Neural cell (in vitro differentiated cells): Measurements from ENCODE around the gene CDT1. TPM values are rescaled to one million over a fixed set of nuclear protein-coding genes. Genes with fewer than 3 reads are reported as not detected.

ENCODE experiments used
- H2AFZ ChIP-seq: fragments of 200-600, 300-800 bp; sonication (generic), shearing (Covaris generic); 2 replicates; pipeline ENCODE4 v1.6.0; 2014; ENCODE audit warnings: low read depth, mild to moderate bottlenecking, antibody characterized with exemption, low read length, moderate library complexity
- H3F3A ChIP-seq: fragments of 200-600 bp; shearing (Covaris generic); 2 replicates; pipeline ENCODE4 v1.6.1; 2016; ENCODE audit warnings: mild to moderate bottlenecking, moderate library complexity, mixed read lengths, antibody characterized with exemption, low read length; ENCODE audit not compliant: insufficient read depth, poor library complexity, severe bottlenecking
- H3K27ac ChIP-seq: fragments of 200-600, 300-800 bp; sonication (generic), shearing (Covaris generic); 2 replicates; pipeline ENCODE4 v1.5.1; 2014; ENCODE audit warnings: mild to moderate bottlenecking, low read length, moderate library complexity
- H3K27me3 ChIP-seq: fragments of 300-800, 200-600 bp; sonication (generic), shearing (Covaris generic); 2 replicates; pipeline ENCODE4 v1.6.0; 2014; ENCODE audit warnings: mild to moderate bottlenecking, low read depth, low read length, moderate library complexity; ENCODE audit not compliant: insufficient read depth
- H3K36me3 ChIP-seq: fragments of 300-800, 200-600 bp; sonication (generic), shearing (Covaris generic); 2 replicates; pipeline ENCODE4 v1.5.1; 2014; ENCODE audit warnings: mild to moderate bottlenecking, antibody characterized with exemption, low read length, moderate library complexity; ENCODE audit not compliant: insufficient read depth
- H3K4me2 ChIP-seq: fragments of 300-800, 200-600 bp; sonication (generic), shearing (Covaris generic); 2 replicates; pipeline ENCODE4 v1.6.0; 2014; ENCODE audit warnings: mild to moderate bottlenecking, low read length
- H3K4me3 ChIP-seq: fragments of 300-800, 200-600 bp; sonication (generic), shearing (Covaris generic); 2 replicates; pipeline ENCODE4 v1.5.1; 2014; ENCODE audit warnings: mild to moderate bottlenecking, low read length, moderate library complexity
- H3K79me2 ChIP-seq: fragments of 200-600 bp; shearing (Covaris generic); replicated peaks from 2 replicates; pipeline ENCODE4 v1.6.0; 2014; ENCODE audit warnings: mild to moderate bottlenecking, low read length, moderate library complexity; ENCODE audit not compliant: insufficient read depth
- H3K9ac ChIP-seq: fragments of 300-800, 200-600 bp; sonication (generic), shearing (Covaris generic); 2 replicates; pipeline ENCODE4 v1.6.1; 2016; ENCODE audit warnings: mild to moderate bottlenecking, low read length, mixed read lengths
- H3K9me2 ChIP-seq: fragments of 200-600 bp; shearing (Covaris generic); 2 replicates; pipeline ENCODE4 v1.6.1; 2016; ENCODE audit warnings: mild to moderate bottlenecking, low read length, mixed read lengths; ENCODE audit not compliant: insufficient read depth
- H3K9me3 ChIP-seq: fragments of 200-600, 300-800 bp; sonication (generic), shearing (Covaris generic); 2 replicates; pipeline ENCODE4 v1.6.1; 2016; ENCODE audit warnings: mild to moderate bottlenecking, mixed run types, low read length, moderate library complexity, mixed read lengths
- H4K20me1 ChIP-seq: fragments of 200-600 bp; shearing (Covaris generic); 2 replicates; pipeline ENCODE4 v1.6.1; 2016; ENCODE audit warnings: mild to moderate bottlenecking, mixed run types; ENCODE audit not compliant: insufficient read depth
- EP300 ChIP-seq: fragments of 450-650 bp; conservative IDR thresholded peaks from 2 replicates; pipeline ENCODE4 v1.6.1; 2014; ENCODE audit warnings: antibody characterized with exemption, mild to moderate bottlenecking, moderate library complexity; ENCODE audit not compliant: poor library complexity, severe bottlenecking
- EZH2 ChIP-seq: fragments of 200-600, 300-800 bp; shearing (Covaris generic), sonication (generic); IDR thresholded peaks from 2 replicates; pipeline ENCODE4 v1.6.1; 2014; ENCODE audit warnings: antibody characterized with exemption, low read length, borderline replicate concordance, mild to moderate bottlenecking; ENCODE audit not compliant: insufficient read depth, poor library complexity, severe bottlenecking
- MXI1 ChIP-seq: fragments of 450-650 bp; conservative IDR thresholded peaks from 2 replicates; pipeline ENCODE4 v1.6.1; 2014; ENCODE audit warnings: antibody characterized with exemption, mild to moderate bottlenecking; ENCODE audit not compliant: poor library complexity, severe bottlenecking
- POLR2AphosphoS5 ChIP-seq: IDR thresholded peaks from 2 replicates; pipeline ENCODE4 v1.6.1; 2012
- RAD21 ChIP-seq: fragments of 450-650 bp; conservative IDR thresholded peaks from 2 replicates; pipeline ENCODE4 v1.6.1; 2014; ENCODE audit warnings: antibody characterized with exemption, mild to moderate bottlenecking, moderate library complexity
- SMC3 ChIP-seq: fragments of 450-650 bp; conservative IDR thresholded peaks from 2 replicates; pipeline ENCODE4 v1.6.1; 2014; ENCODE audit warnings: antibody characterized with exemption, mild to moderate bottlenecking, moderate library complexity; ENCODE audit not compliant: poor library complexity
- TAF1 ChIP-seq: IDR thresholded peaks from 2 replicates; pipeline ENCODE4 v1.6.1; 2012; ENCODE audit warnings: low read depth
- polyA plus RNA-seq: library from polyadenylated mRNA; depleted of rRNA; stranded (reverse); fragments of >200 nt; gene quantifications from 2 replicates; pipeline ENCODE4 v1.2.3, GENCODE V29; 2014
- TF ChIP-seq, protein P1 (sequence below): fragments of 450-650 bp; IDR thresholded peaks from 2 replicates; pipeline ENCODE4 v1.5.1; 2014; ENCODE audit warnings: antibody characterized with exemption, mild to moderate bottlenecking, moderate library complexity; ENCODE audit not compliant: poor library complexity, severe bottlenecking
- TF ChIP-seq, protein P2 (sequence below): IDR thresholded peaks from 2 replicates; pipeline ENCODE4 v1.6.1; 2012; ENCODE audit warnings: borderline replicate concordance

CDT1 gene
- polyA plus RNA-seq, 1 donor from 2014 or later = 1.0 TPM

DNA sequence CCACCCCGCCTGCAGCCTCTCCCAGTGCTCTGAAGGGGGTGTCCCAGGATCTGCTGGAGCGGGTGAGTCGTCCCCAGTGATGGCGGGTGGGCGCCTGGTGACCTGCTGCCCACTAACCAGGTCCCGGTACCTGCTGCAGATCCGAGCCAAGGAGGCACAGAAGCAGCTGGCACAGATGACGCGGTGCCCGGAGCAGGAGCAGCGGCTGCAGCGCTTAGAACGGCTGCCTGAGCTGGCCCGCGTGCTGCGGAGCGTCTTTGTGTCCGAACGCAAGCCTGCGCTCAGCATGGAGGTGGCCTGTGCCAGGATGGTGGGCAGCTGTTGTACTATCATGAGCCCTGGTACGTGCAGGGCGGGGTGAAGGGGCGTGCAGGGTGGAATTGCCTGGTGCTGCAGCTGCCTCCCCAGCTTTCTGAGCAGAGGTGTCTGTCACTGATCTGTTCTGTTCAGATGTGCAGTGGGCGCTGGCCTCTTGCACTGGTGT is 3.6 kb downstream of the CDT1 start:
- H3K9ac ChIP-seq = no peak overlapping the region
- H4K20me1 ChIP-seq = no peaks in the 10 kb centered on the region
- no peaks in the 10 kb centered on the region for H3F3A ChIP-seq
- no peak overlapping the region for H3K27ac ChIP-seq
- H2AFZ ChIP-seq = no peak overlapping the region
- TF ChIP-seq MXI1 (no peak), TAF1 (no peak), RAD21 (no peak), POLR2AphosphoS5 (no peak), EP300 (no peak), SMC3 (no peak), EZH2 (no peak)
- TF ChIP-seq, protein P1, sequence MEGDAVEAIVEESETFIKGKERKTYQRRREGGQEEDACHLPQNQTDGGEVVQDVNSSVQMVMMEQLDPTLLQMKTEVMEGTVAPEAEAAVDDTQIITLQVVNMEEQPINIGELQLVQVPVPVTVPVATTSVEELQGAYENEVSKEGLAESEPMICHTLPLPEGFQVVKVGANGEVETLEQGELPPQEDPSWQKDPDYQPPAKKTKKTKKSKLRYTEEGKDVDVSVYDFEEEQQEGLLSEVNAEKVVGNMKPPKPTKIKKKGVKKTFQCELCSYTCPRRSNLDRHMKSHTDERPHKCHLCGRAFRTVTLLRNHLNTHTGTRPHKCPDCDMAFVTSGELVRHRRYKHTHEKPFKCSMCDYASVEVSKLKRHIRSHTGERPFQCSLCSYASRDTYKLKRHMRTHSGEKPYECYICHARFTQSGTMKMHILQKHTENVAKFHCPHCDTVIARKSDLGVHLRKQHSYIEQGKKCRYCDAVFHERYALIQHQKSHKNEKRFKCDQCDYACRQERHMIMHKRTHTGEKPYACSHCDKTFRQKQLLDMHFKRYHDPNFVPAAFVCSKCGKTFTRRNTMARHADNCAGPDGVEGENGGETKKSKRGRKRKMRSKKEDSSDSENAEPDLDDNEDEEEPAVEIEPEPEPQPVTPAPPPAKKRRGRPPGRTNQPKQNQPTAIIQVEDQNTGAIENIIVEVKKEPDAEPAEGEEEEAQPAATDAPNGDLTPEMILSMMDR = no peak
- TF ChIP-seq, protein P2, sequence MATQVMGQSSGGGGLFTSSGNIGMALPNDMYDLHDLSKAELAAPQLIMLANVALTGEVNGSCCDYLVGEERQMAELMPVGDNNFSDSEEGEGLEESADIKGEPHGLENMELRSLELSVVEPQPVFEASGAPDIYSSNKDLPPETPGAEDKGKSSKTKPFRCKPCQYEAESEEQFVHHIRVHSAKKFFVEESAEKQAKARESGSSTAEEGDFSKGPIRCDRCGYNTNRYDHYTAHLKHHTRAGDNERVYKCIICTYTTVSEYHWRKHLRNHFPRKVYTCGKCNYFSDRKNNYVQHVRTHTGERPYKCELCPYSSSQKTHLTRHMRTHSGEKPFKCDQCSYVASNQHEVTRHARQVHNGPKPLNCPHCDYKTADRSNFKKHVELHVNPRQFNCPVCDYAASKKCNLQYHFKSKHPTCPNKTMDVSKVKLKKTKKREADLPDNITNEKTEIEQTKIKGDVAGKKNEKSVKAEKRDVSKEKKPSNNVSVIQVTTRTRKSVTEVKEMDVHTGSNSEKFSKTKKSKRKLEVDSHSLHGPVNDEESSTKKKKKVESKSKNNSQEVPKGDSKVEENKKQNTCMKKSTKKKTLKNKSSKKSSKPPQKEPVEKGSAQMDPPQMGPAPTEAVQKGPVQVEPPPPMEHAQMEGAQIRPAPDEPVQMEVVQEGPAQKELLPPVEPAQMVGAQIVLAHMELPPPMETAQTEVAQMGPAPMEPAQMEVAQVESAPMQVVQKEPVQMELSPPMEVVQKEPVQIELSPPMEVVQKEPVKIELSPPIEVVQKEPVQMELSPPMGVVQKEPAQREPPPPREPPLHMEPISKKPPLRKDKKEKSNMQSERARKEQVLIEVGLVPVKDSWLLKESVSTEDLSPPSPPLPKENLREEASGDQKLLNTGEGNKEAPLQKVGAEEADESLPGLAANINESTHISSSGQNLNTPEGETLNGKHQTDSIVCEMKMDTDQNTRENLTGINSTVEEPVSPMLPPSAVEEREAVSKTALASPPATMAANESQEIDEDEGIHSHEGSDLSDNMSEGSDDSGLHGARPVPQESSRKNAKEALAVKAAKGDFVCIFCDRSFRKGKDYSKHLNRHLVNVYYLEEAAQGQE = no peak
- H3K79me2 ChIP-seq = peaks cover 7% of the 10 kb centered on the region
- no peak overlapping the region for H3K4me3 ChIP-seq
- H3K36me3 ChIP-seq = no peaks in the 10 kb centered on the region
- no peaks in the 10 kb centered on the region for H3K9me3 ChIP-seq
- H3K27me3 ChIP-seq = no peaks in the 10 kb centered on the region
- no peaks in the 10 kb centered on the region for H3K9me2 ChIP-seq
- H3K4me2 ChIP-seq = no peak overlapping the region

DNA sequence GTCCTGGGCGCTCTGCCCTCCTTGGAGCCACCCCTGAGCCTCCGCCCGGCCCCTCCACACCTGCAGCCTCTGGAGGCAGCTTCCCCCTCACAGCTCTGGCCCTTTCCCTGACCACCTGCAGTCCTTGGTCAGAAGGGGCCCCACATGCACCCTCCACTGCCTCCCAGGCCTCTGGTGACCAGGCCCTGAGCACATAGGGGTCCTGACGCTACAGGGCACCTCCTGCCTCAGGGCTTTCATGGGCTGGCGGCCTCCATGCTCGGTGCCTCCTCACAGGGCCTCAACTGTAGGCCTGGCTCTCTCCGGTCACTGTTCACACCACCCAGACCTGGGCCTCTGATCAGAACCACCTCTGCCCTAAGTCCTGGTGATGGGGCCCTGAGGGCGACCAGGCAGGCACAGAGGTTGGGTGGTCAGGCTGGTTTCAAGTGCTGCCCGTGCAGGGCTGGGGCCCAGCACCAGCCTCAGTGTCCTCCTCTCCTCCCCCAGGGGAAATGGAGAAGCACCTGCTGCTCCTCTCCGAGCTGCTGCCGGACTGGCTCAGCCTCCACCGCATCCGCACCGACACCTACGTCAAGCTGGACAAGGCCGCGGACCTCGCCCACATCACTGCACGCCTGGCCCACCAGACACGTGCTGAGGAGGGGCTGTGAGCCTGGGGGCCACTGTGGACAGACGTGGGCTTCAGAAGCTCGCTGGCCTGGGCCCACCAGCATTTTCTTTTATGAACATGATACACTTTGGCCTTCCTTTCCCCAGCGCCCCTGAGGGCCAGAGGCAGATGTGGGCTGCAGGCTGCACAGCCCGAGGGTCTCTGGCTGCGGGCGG is 4.3 kb downstream of the CDT1 start:
- H3F3A ChIP-seq = no peaks in the 10 kb centered on the region
- no peaks in the 10 kb centered on the region for H3K9me3 ChIP-seq
- H3K9me2 ChIP-seq = no peaks in the 10 kb centered on the region
- no peak for TF ChIP-seq POLR2AphosphoS5
- no peak for TF ChIP-seq RAD21
- TF ChIP-seq TAF1 = no peak
- no peak for TF ChIP-seq EZH2
- TF ChIP-seq SMC3 = no peak
- TF ChIP-seq, protein P2 = no peak
- TF ChIP-seq MXI1 = no peak
- TF ChIP-seq EP300 = no peak
- TF ChIP-seq, protein P1 = no peak
- no peak overlapping the region for H3K27ac ChIP-seq
- H4K20me1 ChIP-seq = no peaks in the 10 kb centered on the region
- H3K4me3 ChIP-seq = no peak overlapping the region
- H2AFZ ChIP-seq = no peak overlapping the region
- no peak overlapping the region for H3K9ac ChIP-seq
- H3K27me3 ChIP-seq = no peaks in the 10 kb centered on the region
- peaks cover 7% of the 10 kb centered on the region for H3K79me2 ChIP-seq
- no peak overlapping the region for H3K4me2 ChIP-seq
- H3K36me3 ChIP-seq = no peaks in the 10 kb centered on the region
